Measurements from ENCODE around the gene MAP4K2. TPM values are rescaled to one million over a fixed set of nuclear protein-coding genes. Genes with fewer than 3 reads are reported as not detected.

MAP4K2 gene
- total and polyA plus RNA-seq, 2 donors from 2014 or later: 12.5 to 15.4 TPM

- no peak overlapping the region for H3K4me3 ChIP-seq (ENCODE audit: low read length in 3 of 3)
- H3K27ac ChIP-seq (ENCODE audit: low read depth in 2 of 2, low read length in 2 of 2): peak overlapping the region in 1 of 2 donors; percentile 14
- no peaks in the 10 kb centered on the region for H3K27me3 ChIP-seq (ENCODE audit: control insufficient read depth, insufficient read depth, low read length)
- TF ChIP-seq CTCF (IDR thresholded peaks at IDR 0.05; ENCODE audit: borderline replicate concordance, extremely low read depth, insufficient read depth): no peak
- peak in 2 of 5 donors; percentile 21 to 38 for DNase-seq
- H3K9ac ChIP-seq (ENCODE audit: low read length in 3 of 3): no peak overlapping the region
- no peaks in the 10 kb centered on the region for H3K9me3 ChIP-seq (ENCODE audit: control insufficient read depth in 2 of 3, insufficient read depth in 1 of 3, low read length in 3 of 3)
- peaks cover 6 to 33% (median 14%) of the 10 kb centered on the region in 3 donors for H3K4me1 ChIP-seq (ENCODE audit: control insufficient read depth in 2 of 3, insufficient read depth in 2 of 3, low read depth in 1 of 3, low read length in 3 of 3)
- FAIRE-seq: no peak
- intact Hi-C loops (cut with DNase I): no loop called here
- peaks cover 51 to 91% (median 82%) of the 10 kb centered on the region in 3 donors for H3K36me3 ChIP-seq (ENCODE audit: control insufficient read depth in 2 of 3, insufficient read depth in 3 of 3, low read length in 3 of 3)
Measured at GRCh38 chr11:64772303-64773018, 30.6 kb downstream of the MAP4K2 start.

GRCh38 chr11:64771861-64772260, 31.2 kb downstream of the MAP4K2 start:
- Histone ChIP-seq H3K36me3 (ENCODE audit: control insufficient read depth in 2 of 3, insufficient read depth in 3 of 3, low read length in 3 of 3) (peaks cover 55 to 97% (median 85%) of the 10 kb centered on the region in 3 donors), H3K4me1 (ENCODE audit: control insufficient read depth in 2 of 3, insufficient read depth in 2 of 3, low read depth in 1 of 3, low read length in 3 of 3) (peaks cover 6 to 31% (median 10%) of the 10 kb centered on the region in 3 donors), H3K27me3 (ENCODE audit: control insufficient read depth, insufficient read depth, low read length) (no peaks in the 10 kb centered on the region), H3K9ac (ENCODE audit: low read length in 3 of 3) (no peak overlapping the region), H3K27ac (ENCODE audit: low read depth in 2 of 2, low read length in 2 of 2) (peak overlapping the region in 1 of 2 donors; percentile 32), H3K9me3 (ENCODE audit: control insufficient read depth in 2 of 3, insufficient read depth in 1 of 3, low read length in 3 of 3) (no peaks in the 10 kb centered on the region), H3K4me3 (ENCODE audit: low read length in 3 of 3) (no peak overlapping the region)
- FAIRE-seq (no peak), DNase-seq (no peak)
- intact Hi-C loops (cut with DNase I): no loop called here
- no peak for TF ChIP-seq CTCF (IDR thresholded peaks at IDR 0.05; ENCODE audit: borderline replicate concordance, extremely low read depth, insufficient read depth)

- no peaks in the 10 kb centered on the region for H3K27me3 ChIP-seq (ENCODE audit: control insufficient read depth, insufficient read depth, low read length)
- H3K36me3 ChIP-seq (ENCODE audit: control insufficient read depth in 2 of 3, insufficient read depth in 3 of 3, low read length in 3 of 3): peaks cover 44 to 84% (median 77%) of the 10 kb centered on the region in 3 donors
- FAIRE-seq: no peak
- DNase-seq: peak in 1 of 5 donors; percentile 16
- no peak overlapping the region for H3K9ac ChIP-seq (ENCODE audit: low read length in 3 of 3)
- intact Hi-C loops (cut with DNase I): no loop called here
- H3K4me3 ChIP-seq (ENCODE audit: low read length in 3 of 3): no peak overlapping the region
- H3K27ac ChIP-seq (ENCODE audit: low read depth in 2 of 2, low read length in 2 of 2): no peak overlapping the region
- no peak for TF ChIP-seq CTCF (IDR thresholded peaks at IDR 0.05; ENCODE audit: borderline replicate concordance, extremely low read depth, insufficient read depth)
- peaks cover 0 to 25% (median 2%) of the 10 kb centered on the region in 3 donors for H3K4me1 ChIP-seq (ENCODE audit: control insufficient read depth in 2 of 3, insufficient read depth in 2 of 3, low read depth in 1 of 3, low read length in 3 of 3)
- no peaks in the 10 kb centered on the region for H3K9me3 ChIP-seq (ENCODE audit: control insufficient read depth in 2 of 3, insufficient read depth in 1 of 3, low read length in 3 of 3)
Measured at GRCh38 chr11:64770120-64770519, 32.9 kb downstream of the MAP4K2 start.

Data from kidney (tissue), 14 donors.